ENCODE results near the gene SRSF7.

DNA sequence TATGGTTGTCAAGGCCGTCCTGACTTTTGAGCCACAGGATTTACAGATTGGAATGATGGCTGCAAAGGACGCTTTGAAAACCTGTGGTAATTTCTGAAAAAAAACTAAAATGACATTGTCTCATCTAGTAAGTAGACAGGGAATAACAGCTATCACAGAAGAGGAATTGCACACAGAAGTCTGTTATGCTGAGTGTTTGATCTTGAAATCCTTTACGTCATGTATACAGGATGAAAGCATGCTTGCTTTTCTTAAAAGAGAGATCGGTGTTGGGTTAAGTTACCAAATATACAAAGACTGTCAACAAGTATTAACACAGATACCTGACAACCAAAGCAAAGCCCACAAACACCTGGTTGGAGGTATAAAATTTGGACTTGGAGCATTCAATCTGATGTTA is 12.6 kb upstream of the SRSF7 start:
- TF ChIP-seq POLR2AphosphoS5 (IDR thresholded peaks at IDR 0.05; ENCODE audit: insufficient read depth in 1 of 2, low read depth in 1 of 2) = no peak
- TF ChIP-seq POLR2A (IDR thresholded peaks at IDR 0.05) = no peak
